Ovary (tissue), 9 donors: ENCODE data around the gene RGS11. TPM values are rescaled to one million over a fixed set of nuclear protein-coding genes. Genes with fewer than 3 reads are reported as not detected.

Source experiments
- DNase-seq, 5 donors: peaks; one replicate each; pipeline ENCODE4 v3.0.0-alpha.2; 2019 to 2020
- H3K27ac ChIP-seq, 2 donors: fragments of 200-600 bp; one replicate each; pipeline versions ENCODE4 v1.5.1 to v1.8.0; 2019 to 2022
- H3K27me3 ChIP-seq: fragments of 200-600 bp; one replicate; pipeline ENCODE4 v1.8.0; 2022
- H3K36me3 ChIP-seq: fragments of 200-600 bp; sonication (generic); one replicate; pipeline ENCODE4 v1.5.1; 2019
- H3K4me1 ChIP-seq: one replicate; pipeline ENCODE4 v1.8.1; 2013; ENCODE audit warnings: mild to moderate bottlenecking, moderate library complexity; ENCODE audit not compliant: insufficient read depth
- H3K4me3 ChIP-seq: fragments of 200-600 bp; sonication (generic); one replicate; pipeline ENCODE4 v1.5.1; 2017
- H3K9me3 ChIP-seq, 2 donors: fragments of 200-600 bp in 1 of 2; sonication (generic) in 1 of 2; one replicate each; pipeline versions ENCODE4 v1.5.1 to v1.8.1; 2013 to 2019; ENCODE audit warnings: mild to moderate bottlenecking in 1 of 2, moderate library complexity in 1 of 2
- CTCF ChIP-seq, 3 donors: fragments of 450-650 bp in 2 of 3; fragments of 200-600 bp in 1 of 3; IDR thresholded peaks; one replicate each; pipeline versions ENCODE4 v1.5.1 to v1.8.0; 2016 to 2022; ENCODE audit warnings: antibody characterized with exemption in 3 of 3, mild to moderate bottlenecking in 1 of 3
- EP300 ChIP-seq: sonication (generic); formaldehyde crosslinking; IDR thresholded peaks from one replicate; pipeline ENCODE4 v1.6.1; 2017; ENCODE audit warnings: antibody characterized with exemption
- POLR2A ChIP-seq: fragments of 450-650 bp; IDR thresholded peaks from one replicate; pipeline ENCODE4 v1.6.1; 2017; ENCODE audit warnings: antibody characterized with exemption, mild to moderate bottlenecking, moderate library complexity
- WGBS, 3 donors: extraction: QIAGEN DNeasy Blood & Tissue Kit in 1 of 3; methylation state at CpG; one replicate each; pipeline versions ENCODE4 v1.1.5 to v1.1.7; 2013 to 2017; 5-methylcytosine and 5-hydroxymethylcytosine counted together
- intact Hi-C, 4 donors: fragments of 100-400 bp; cut with DNase I; formaldehyde crosslinking; loops; one replicate each; pipeline versions ENCODE4 v1.11.0 to v1.15.1; 2022 to 2023
- polyA plus RNA-seq, 2 donors: library from polyadenylated mRNA; stranded (reverse); fragments of 200-250 nt in 1 of 2; fragments of 350-450 nt in 1 of 2; fragmentation: Illumina TruSeq in 1 of 2; extraction: RNeasy Lipid Tissue Mini Kit (QIAGEN cat#74804) in 1 of 2; gene quantifications; one replicate each; pipeline ENCODE4 v1.2.3, GENCODE V29; 2013 to 2014
- total RNA-seq, 7 donors: library from RNA; depleted of rRNA in 2 of 7; stranded (reverse); fragments of >200 nt in 2 of 7; fragmentation: NEBNext Ultra II Directional in 3 of 7; extraction: Animal tissue kit (Norgen Biotek cat#: 25700) in 3 of 7; gene quantifications; one replicate each; pipeline versions ENCODE4 v1.1.0 to v1.2.4, GENCODE V29; 2016 to 2023
- donor health status: DM: no; HTN: no; CAD: no; lungs with moderate emphysema.
- donor health status: DM: no; HTN: no; CAD: no.
- donor health status: Bipolar disorder and iron deficiency.
- donor health status: DM: yes; HTN: yes; CAD: no.
- donor health status: DM: no; HTN: no; CAD: no.
- donor health status: DM: yes; HTN: yes; CAD: no.

RGS11 gene
- total and polyA plus RNA-seq, 9 donors, result 0.33 to 1.7 (median 0.71) TPM; not detected in 2

GRCh38 chr16:252366-253337 lies 23.1 kb downstream of the RGS11 start:
- Histone ChIP-seq H3K9me3 (no peaks in the 10 kb centered on the region), H3K4me3 (no peak overlapping the region), H3K27ac (no peak overlapping the region), H3K4me1 (no peaks in the 10 kb centered on the region), H3K36me3 (no peaks in the 10 kb centered on the region), H3K27me3 (no peaks in the 10 kb centered on the region)
- intact Hi-C loops, result no loop called here
- WGBS, 3 donors, result 79 to 81% (median 80%) methylated on average over 30 of the region's 30 CpGs
- TF ChIP-seq CTCF (IDR thresholded peaks at IDR 0.05) (no peak), EP300 (no peak), POLR2A (no peak)
- no peak for DNase-seq

GRCh38 chr16:249431-249830 lies 26.3 kb downstream of the RGS11 start:
- Histone ChIP-seq H3K4me1 (no peaks in the 10 kb centered on the region), H3K36me3 (no peaks in the 10 kb centered on the region), H3K27ac (no peak overlapping the region), H3K9me3 (no peaks in the 10 kb centered on the region), H3K27me3 (no peaks in the 10 kb centered on the region), H3K4me3 (no peak overlapping the region)
- TF ChIP-seq POLR2A (no peak), CTCF (IDR thresholded peaks at IDR 0.05) (no peak), EP300 (no peak)
- no peak for DNase-seq
- intact Hi-C loops, result no loop called here
- WGBS, 3 donors, result 86 to 90% (median 87%) methylated on average over 12 of the region's 12 CpGs

DNA sequence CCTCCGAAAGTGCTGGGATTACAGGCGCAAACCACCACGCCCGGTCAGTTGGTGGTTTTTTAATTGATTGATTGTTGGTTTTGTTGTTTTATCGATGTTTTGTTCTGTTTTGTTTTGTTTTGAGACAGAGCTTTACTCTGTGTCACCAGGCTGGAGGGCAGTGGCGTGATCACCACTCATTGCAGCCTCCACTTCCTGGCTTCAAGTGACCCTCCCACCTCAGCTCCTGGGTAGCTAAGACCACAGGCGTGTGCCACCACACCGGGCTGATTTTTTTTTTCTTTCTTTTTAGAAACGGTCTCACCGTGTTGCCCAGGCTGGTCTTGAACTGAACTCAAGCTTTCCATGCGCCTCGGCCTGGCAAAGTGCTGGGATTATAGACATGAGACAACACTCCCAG lies 28.7 kb downstream of the RGS11 start:
- no peaks in the 10 kb centered on the region for H3K27me3 ChIP-seq
- H3K9me3 ChIP-seq, result no peaks in the 10 kb centered on the region
- no peak overlapping the region for H3K4me3 ChIP-seq
- no peaks in the 10 kb centered on the region for H3K36me3 ChIP-seq
- intact Hi-C loops, result no loop called here
- 93 to 97% (median 96%) methylated on average over 12 of the region's 12 CpGs for WGBS, 3 donors
- no peaks in the 10 kb centered on the region for H3K4me1 ChIP-seq
- TF ChIP-seq CTCF (IDR thresholded peaks at IDR 0.05), result no peak
- no peak for TF ChIP-seq POLR2A
- no peak for TF ChIP-seq EP300
- DNase-seq, result no peak
- H3K27ac ChIP-seq, result no peak overlapping the region

- Histone ChIP-seq H3K4me1 (no peaks in the 10 kb centered on the region), H3K9me3 (no peaks in the 10 kb centered on the region), H3K4me3 (no peak overlapping the region), H3K36me3 (no peaks in the 10 kb centered on the region), H3K27ac (no peak overlapping the region), H3K27me3 (no peaks in the 10 kb centered on the region)
- intact Hi-C loops, result no loop called here
- TF ChIP-seq CTCF (IDR thresholded peaks at IDR 0.05) (no peak), POLR2A (no peak)
- 85 to 95% (median 94%) methylated on average over 9 of the region's 9 CpGs for WGBS, 3 donors
- DNase-seq, result no peak
Measured at GRCh38 chr16:245105-245504, 30.6 kb downstream of the RGS11 start.
